Measurements from ENCODE around the gene UCHL3. TPM values are rescaled to one million over a fixed set of nuclear protein-coding genes. Genes with fewer than 3 reads are reported as not detected.

Gene UCHL3
- total and polyA plus RNA-seq, 4 donors = 10.3 to 38.3 (median 29.0) TPM

- Histone ChIP-seq H3K27me3 (ENCODE audit: control insufficient read depth in 3 of 3, insufficient read depth in 3 of 3, low read length in 2 of 3) (no peaks in the 10 kb centered on the region), H3K9me3 (ENCODE audit: control insufficient read depth in 4 of 4, insufficient read depth in 3 of 4, low read length in 3 of 4) (peaks cover 0 to 8% (median 0%) of the 10 kb centered on the region in 4 donors), H3K4me1 (ENCODE audit: control insufficient read depth in 5 of 5, insufficient read depth in 5 of 5, low read length in 5 of 5) (no peaks in the 10 kb centered on the region), H3K27ac (ENCODE audit: low read depth in 1 of 2, low read length in 1 of 2) (no peak overlapping the region), H3K4me3 (no peak overlapping the region), H3K36me3 (ENCODE audit: control insufficient read depth in 4 of 4, insufficient read depth in 4 of 4, low read length in 4 of 4) (peaks cover 0 to 6% (median 2%) of the 10 kb centered on the region in 4 donors), H3K9ac (ENCODE audit: insufficient read depth in 1 of 2, low read length in 2 of 2) (no peak overlapping the region)
- 45 to 69% methylated on average over 1 of the region's 1 CpG for WGBS, 2 donors
- no peak for TF ChIP-seq CTCF (IDR thresholded peaks at IDR 0.05; ENCODE audit: control extremely low read depth, extremely low read depth)
- ATAC-seq (ENCODE audit: insufficient read depth, low FRiP score) (no peak), DNase-seq (peak in 1 of 3 donors; percentile 5)
Measured at GRCh38 chr13:75587679-75588078, 38.1 kb downstream of the UCHL3 start.

GRCh38 chr13:75596657-75597182 lies 47.1 kb downstream of the UCHL3 start:
- H3K4me1 ChIP-seq (ENCODE audit: control insufficient read depth in 5 of 5, insufficient read depth in 5 of 5, low read length in 5 of 5) = no peaks in the 10 kb centered on the region
- WGBS, 2 donors = 60 to 77% methylated on average over 1 of the region's 1 CpG
- no peak for TF ChIP-seq CTCF (IDR thresholded peaks at IDR 0.05; ENCODE audit: control extremely low read depth, extremely low read depth)
- H3K4me3 ChIP-seq = no peak overlapping the region
- DNase-seq = no peak
- H3K36me3 ChIP-seq (ENCODE audit: control insufficient read depth in 4 of 4, insufficient read depth in 4 of 4, low read length in 4 of 4) = peaks cover 0 to 1% (median 0%) of the 10 kb centered on the region in 4 donors
- H3K9me3 ChIP-seq (ENCODE audit: control insufficient read depth in 4 of 4, insufficient read depth in 3 of 4, low read length in 3 of 4) = no peaks in the 10 kb centered on the region
- no peaks in the 10 kb centered on the region for H3K27me3 ChIP-seq (ENCODE audit: control insufficient read depth in 3 of 3, insufficient read depth in 3 of 3, low read length in 2 of 3)
- no peak overlapping the region for H3K27ac ChIP-seq (ENCODE audit: low read depth in 1 of 2, low read length in 1 of 2)
- H3K9ac ChIP-seq (ENCODE audit: insufficient read depth in 1 of 2, low read length in 2 of 2) = no peak overlapping the region
- ATAC-seq (ENCODE audit: insufficient read depth, low FRiP score) = no peak

GRCh38 chr13:75600371-75600770 lies 50.8 kb downstream of the UCHL3 start:
- Histone ChIP-seq H3K9me3 (ENCODE audit: control insufficient read depth in 4 of 4, insufficient read depth in 3 of 4, low read length in 3 of 4) (no peaks in the 10 kb centered on the region), H3K27ac (ENCODE audit: low read depth in 1 of 2, low read length in 1 of 2) (no peak overlapping the region), H3K9ac (ENCODE audit: insufficient read depth in 1 of 2, low read length in 2 of 2) (no peak overlapping the region), H3K4me1 (ENCODE audit: control insufficient read depth in 5 of 5, insufficient read depth in 5 of 5, low read length in 5 of 5) (no peaks in the 10 kb centered on the region), H3K36me3 (ENCODE audit: control insufficient read depth in 4 of 4, insufficient read depth in 4 of 4, low read length in 4 of 4) (peaks cover 0 to 4% (median 0%) of the 10 kb centered on the region in 4 donors), H3K4me3 (no peak overlapping the region), H3K27me3 (ENCODE audit: control insufficient read depth in 3 of 3, insufficient read depth in 3 of 3, low read length in 2 of 3) (no peaks in the 10 kb centered on the region)
- TF ChIP-seq CTCF (IDR thresholded peaks at IDR 0.05; ENCODE audit: control extremely low read depth, extremely low read depth) = no peak
- WGBS, 2 donors = 68 to 78% methylated on average over 4 of the region's 4 CpGs
- DNase-seq = no peak
- no peak for ATAC-seq (ENCODE audit: insufficient read depth, low FRiP score)

GRCh38 chr13:75603038-75603437 lies 53.4 kb downstream of the UCHL3 start:
- Histone ChIP-seq H3K27me3 (ENCODE audit: control insufficient read depth in 3 of 3, insufficient read depth in 3 of 3, low read length in 2 of 3) (no peaks in the 10 kb centered on the region), H3K9me3 (ENCODE audit: control insufficient read depth in 4 of 4, insufficient read depth in 3 of 4, low read length in 3 of 4) (no peaks in the 10 kb centered on the region), H3K4me3 (no peak overlapping the region), H3K27ac (ENCODE audit: low read depth in 1 of 2, low read length in 1 of 2) (no peak overlapping the region), H3K36me3 (ENCODE audit: control insufficient read depth in 4 of 4, insufficient read depth in 4 of 4, low read length in 4 of 4) (peaks cover 0 to 6% (median 2%) of the 10 kb centered on the region in 4 donors), H3K4me1 (ENCODE audit: control insufficient read depth in 5 of 5, insufficient read depth in 5 of 5, low read length in 5 of 5) (peaks cover 0 to 3% (median 0%) of the 10 kb centered on the region in 5 donors), H3K9ac (ENCODE audit: insufficient read depth in 1 of 2, low read length in 2 of 2) (no peak overlapping the region)
- no peak for TF ChIP-seq CTCF (IDR thresholded peaks at IDR 0.05; ENCODE audit: control extremely low read depth, extremely low read depth)
- 96 to 99% methylated on average over 2 of the region's 2 CpGs for WGBS, 2 donors
- DNase-seq (no peak), ATAC-seq (ENCODE audit: insufficient read depth, low FRiP score) (no peak)
